SK-N-SH (cell line): Measurements from ENCODE around the gene BAK1.

Experiments
- EZH2phosphoT487 ChIP-seq: fragments of 200-600 bp; sonication (generic); IDR thresholded peaks from 2 replicates; pipeline ENCODE4 v1.6.1; 2017; ENCODE audit warnings: low read depth, mixed run types, mild to moderate bottlenecking, antibody characterized with exemption, moderate library complexity, borderline replicate concordance
- POLR2AphosphoS5 ChIP-seq: IDR thresholded peaks from 2 replicates; pipeline ENCODE4 v1.6.1; 2012; ENCODE audit warnings: low read depth, low read length
- SMC3 ChIP-seq: IDR thresholded peaks from 2 replicates; pipeline ENCODE4 v1.6.1; 2012; ENCODE audit warnings: low read depth, low read length, improper control_type of control experiment
- TF ChIP-seq, protein P1 (sequence below): fragments of 200-600 bp; sonication (generic); IDR thresholded peaks from 2 replicates; pipeline ENCODE4 v1.6.1; 2017; ENCODE audit warnings: antibody characterized with exemption, mild to moderate bottlenecking, moderate library complexity
- TF ChIP-seq, protein P2 (sequence below): IDR thresholded peaks from 2 replicates; pipeline ENCODE4 v1.4.0; 2012; ENCODE audit warnings: low read depth, borderline replicate concordance

DNA sequence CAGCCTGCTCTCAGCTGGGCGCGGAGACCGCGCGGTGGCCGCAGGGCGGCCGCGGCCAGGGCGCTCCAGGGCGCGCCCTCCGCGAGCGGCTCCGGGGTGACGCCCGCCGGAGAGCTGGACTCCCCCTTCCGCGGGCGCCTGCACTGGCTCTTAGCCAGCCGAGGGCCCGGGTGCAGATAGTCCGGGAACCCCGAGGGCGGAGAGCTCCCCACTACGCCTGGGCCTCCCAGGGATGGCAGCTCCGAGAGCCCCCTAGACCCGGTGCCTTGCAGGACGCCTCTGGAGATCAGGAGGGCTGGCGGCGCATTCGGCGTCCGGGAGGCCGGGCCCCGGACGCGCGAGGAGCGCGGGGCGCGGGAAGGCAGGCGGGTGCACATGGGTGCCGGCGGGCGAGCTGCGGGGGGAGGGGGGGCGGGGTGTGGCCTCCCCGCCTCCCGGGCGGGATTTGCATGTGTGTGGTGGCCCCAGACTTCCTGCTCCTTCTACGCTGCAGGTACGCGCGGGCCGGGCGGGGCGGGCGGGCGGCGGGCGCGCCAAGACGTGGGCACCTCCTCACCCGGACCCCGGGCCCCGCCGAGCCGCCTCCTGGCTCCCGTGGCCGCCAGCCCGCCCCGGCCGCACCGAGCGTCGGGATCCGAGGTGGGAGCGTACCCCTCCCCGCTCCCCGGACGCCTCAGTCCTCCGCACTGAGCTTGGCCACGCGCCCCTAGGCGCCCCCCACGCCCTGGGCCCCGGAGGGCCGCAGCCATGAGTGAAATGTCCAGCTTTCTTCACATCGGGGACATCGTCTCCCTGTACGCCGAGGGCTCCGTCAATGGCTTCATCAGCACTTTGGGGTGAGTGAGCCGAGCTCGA, 41.0 kb upstream of the BAK1 start, which contains the start of gene ITPR3:
- TF ChIP-seq, protein P1, sequence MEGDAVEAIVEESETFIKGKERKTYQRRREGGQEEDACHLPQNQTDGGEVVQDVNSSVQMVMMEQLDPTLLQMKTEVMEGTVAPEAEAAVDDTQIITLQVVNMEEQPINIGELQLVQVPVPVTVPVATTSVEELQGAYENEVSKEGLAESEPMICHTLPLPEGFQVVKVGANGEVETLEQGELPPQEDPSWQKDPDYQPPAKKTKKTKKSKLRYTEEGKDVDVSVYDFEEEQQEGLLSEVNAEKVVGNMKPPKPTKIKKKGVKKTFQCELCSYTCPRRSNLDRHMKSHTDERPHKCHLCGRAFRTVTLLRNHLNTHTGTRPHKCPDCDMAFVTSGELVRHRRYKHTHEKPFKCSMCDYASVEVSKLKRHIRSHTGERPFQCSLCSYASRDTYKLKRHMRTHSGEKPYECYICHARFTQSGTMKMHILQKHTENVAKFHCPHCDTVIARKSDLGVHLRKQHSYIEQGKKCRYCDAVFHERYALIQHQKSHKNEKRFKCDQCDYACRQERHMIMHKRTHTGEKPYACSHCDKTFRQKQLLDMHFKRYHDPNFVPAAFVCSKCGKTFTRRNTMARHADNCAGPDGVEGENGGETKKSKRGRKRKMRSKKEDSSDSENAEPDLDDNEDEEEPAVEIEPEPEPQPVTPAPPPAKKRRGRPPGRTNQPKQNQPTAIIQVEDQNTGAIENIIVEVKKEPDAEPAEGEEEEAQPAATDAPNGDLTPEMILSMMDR = no peak
- TF ChIP-seq EZH2phosphoT487 = no peak
- TF ChIP-seq POLR2AphosphoS5 = no peak
- TF ChIP-seq, protein P2, sequence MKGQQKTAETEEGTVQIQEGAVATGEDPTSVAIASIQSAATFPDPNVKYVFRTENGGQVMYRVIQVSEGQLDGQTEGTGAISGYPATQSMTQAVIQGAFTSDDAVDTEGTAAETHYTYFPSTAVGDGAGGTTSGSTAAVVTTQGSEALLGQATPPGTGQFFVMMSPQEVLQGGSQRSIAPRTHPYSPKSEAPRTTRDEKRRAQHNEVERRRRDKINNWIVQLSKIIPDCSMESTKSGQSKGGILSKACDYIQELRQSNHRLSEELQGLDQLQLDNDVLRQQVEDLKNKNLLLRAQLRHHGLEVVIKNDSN = no peak
- TF ChIP-seq SMC3 = no peak
